ENCODE results near the gene KCTD7.
"Not testable (repeated sequence)": the region's sequence is repeated elsewhere in the genome, so short reads cannot be mapped to it uniquely, and the experiment has no call there.

- not testable (repeated sequence) for TF ChIP-seq POLR2A, CTCF (IDR thresholded peaks at IDR 0.05)
Measured at GRCh38 chr7:66685663-66686062, 57.0 kb downstream of the KCTD7 start.

All from body of pancreas (tissue), 4 donors.